Right lobe of liver (tissue), 4 donors: ENCODE measurements around the gene FRY.

Experiments
- CTCF ChIP-seq, 4 donors: fragments of 200-600 bp in 3 of 4; fragments of 450-650 bp in 1 of 4; IDR thresholded peaks; one replicate each; pipeline versions ENCODE4 v1.5.1 to v1.8.0; 2016 to 2022; ENCODE audit warnings: antibody characterized with exemption in 4 of 4, mild to moderate bottlenecking in 2 of 4
- POLR2A ChIP-seq: fragments of 450-650 bp; IDR thresholded peaks from one replicate; pipeline ENCODE4 v1.6.1; 2017; ENCODE audit warnings: antibody characterized with exemption, mild to moderate bottlenecking
- donor health status: DM: no; HTN: no; CAD: no.
- donor health status: DM: no; HTN: no; CAD: no.
- donor health status: DM: no; HTN: yes; CAD: no.

- no peak for TF ChIP-seq CTCF (IDR thresholded peaks at IDR 0.05)
- no peak for TF ChIP-seq POLR2A
Observed at GRCh38 chr13:32237681-32238080, 206.1 kb downstream of the FRY start.
